CD14-positive monocyte (primary cell): ENCODE results near the gene CD151. TPM values are rescaled to one million over a fixed set of nuclear protein-coding genes. Genes with fewer than 3 reads are reported as not detected.

ENCODE experiments used
- DNase-seq, 3 donors: peaks; one replicate each; pipeline ENCODE4 v3.0.0-alpha.2; 2011 to 2022
- H2AFZ ChIP-seq: 2 replicates; pipeline ENCODE4 v1.6.0; 2012; ENCODE audit warnings: mild to moderate bottlenecking, low read depth, low read length, inconsistent platforms; ENCODE audit not compliant: insufficient read depth, poor library complexity, severe bottlenecking
- H3K27ac ChIP-seq, 2 donors: 1 replicate in 1 of 2; 2 replicates in 1 of 2; pipeline ENCODE4 v1.5.1; 2012 to 2013; ENCODE audit warnings: low read length in 2 of 2, control low read depth in 1 of 2, inconsistent platforms in 1 of 2, low read depth in 1 of 2, mild to moderate bottlenecking in 1 of 2
- H3K27me3 ChIP-seq, 2 donors: one replicate each; pipeline versions ENCODE4 v1.6.0 to v1.6.1; 2011 to 2013; ENCODE audit warnings: low read length in 2 of 2; ENCODE audit not compliant: control insufficient read depth in 2 of 2, insufficient read depth in 2 of 2
- H3K36me3 ChIP-seq, 2 donors: replicated peaks in 1 of 2; 1 replicate in 1 of 2; 2 replicates in 1 of 2; pipeline versions ENCODE4 v1.5.1 to v1.6.1; 2012 to 2013; ENCODE audit warnings: low read length in 2 of 2, control low read depth in 1 of 2, inconsistent platforms in 1 of 2, mild to moderate bottlenecking in 1 of 2; ENCODE audit not compliant: insufficient read depth in 2 of 2, control insufficient read depth in 1 of 2
- H3K4me1 ChIP-seq, 2 donors: 1 replicate in 1 of 2; 2 replicates in 1 of 2; pipeline versions ENCODE4 v1.5.1 to v1.6.1; 2012 to 2013; ENCODE audit warnings: low read length in 2 of 2, control low read depth in 1 of 2, inconsistent platforms in 1 of 2, mild to moderate bottlenecking in 1 of 2, moderate library complexity in 1 of 2; ENCODE audit not compliant: insufficient read depth in 2 of 2, control insufficient read depth in 1 of 2
- H3K4me2 ChIP-seq: replicated peaks from 2 replicates; pipeline ENCODE3; 2012; ENCODE audit warnings: low read length, moderate library complexity, mild to moderate bottlenecking; ENCODE audit not compliant: poor library complexity, severe bottlenecking; ENCODE audit errors: extremely low read depth
- H3K4me3 ChIP-seq, 3 experiments: fragments of 200-600 bp in 1 of 3; sonication (generic) in 1 of 3; replicated peaks in 1 of 3; 1 replicate in 2 of 3; 2 replicates in 1 of 3; pipeline ENCODE4 v1.5.1; 2011 to 2013; ENCODE audit warnings: low read length in 3 of 3, mild to moderate bottlenecking in 3 of 3, control low read depth in 2 of 3, low read depth in 2 of 3, inconsistent platforms in 1 of 3, moderate library complexity in 1 of 3
- H3K79me2 ChIP-seq: 2 replicates; pipeline ENCODE4 v1.6.0; 2012; ENCODE audit warnings: mild to moderate bottlenecking, control low read depth, inconsistent platforms, low read length, moderate library complexity; ENCODE audit not compliant: insufficient read depth
- H3K9ac ChIP-seq: 2 replicates; pipeline ENCODE4 v1.6.0; 2017; ENCODE audit warnings: low read length, mild to moderate bottlenecking; ENCODE audit not compliant: insufficient read depth, poor library complexity, severe bottlenecking
- H3K9me3 ChIP-seq, 2 donors: replicated peaks in 1 of 2; 1 replicate in 1 of 2; 2 replicates in 1 of 2; pipeline versions ENCODE4 v1.5.1 to v1.6.1; 2012 to 2013; ENCODE audit warnings: low read length in 2 of 2, control low read depth in 1 of 2; ENCODE audit not compliant: control insufficient read depth in 1 of 2, insufficient read depth in 1 of 2
- H4K20me1 ChIP-seq: 2 replicates; pipeline ENCODE4 v1.6.0; 2012; ENCODE audit warnings: mild to moderate bottlenecking, low read length, control low read depth, moderate library complexity; ENCODE audit not compliant: insufficient read depth
- H3K27ac Mint-ChIP-seq, 7 donors: one replicate each; pipeline ENCODE4 v1.8.0; 2020; ENCODE audit warnings: mild to moderate bottlenecking in 7 of 7, mixed read lengths in 7 of 7, moderate library complexity in 6 of 7, inconsistent platforms in 2 of 7
- H3K27me3 Mint-ChIP-seq, 3 donors: one replicate each; pipeline ENCODE4 v1.8.0; 2021 to 2022; ENCODE audit warnings: low read depth in 3 of 3, mild to moderate bottlenecking in 3 of 3, mixed read lengths in 3 of 3, moderate library complexity in 3 of 3, inconsistent platforms in 1 of 3
- H3K36me3 Mint-ChIP-seq, 2 donors: one replicate each; pipeline ENCODE4 v1.8.0; 2020; ENCODE audit warnings: mixed read lengths in 2 of 2, inconsistent platforms in 1 of 2, mild to moderate bottlenecking in 1 of 2
- H3K4me1 Mint-ChIP-seq: one replicate; pipeline ENCODE4 v1.8.0; 2020; ENCODE audit warnings: mild to moderate bottlenecking, mixed read lengths
- H3K4me3 Mint-ChIP-seq, 2 donors: one replicate each; pipeline ENCODE4 v1.8.0; 2020; ENCODE audit warnings: mild to moderate bottlenecking in 2 of 2, mixed read lengths in 2 of 2, moderate library complexity in 1 of 2
- H3K9me3 Mint-ChIP-seq, 7 donors: one replicate each; pipeline ENCODE4 v1.8.0; 2020 to 2022; ENCODE audit warnings: mixed read lengths in 7 of 7, mild to moderate bottlenecking in 6 of 7, moderate library complexity in 6 of 7, inconsistent platforms in 2 of 7
- CTCF ChIP-seq: fragments of 200-600 bp; IDR thresholded peaks from one replicate; pipeline ENCODE4 v1.8.0; 2022; ENCODE audit warnings: antibody characterized with exemption, mild to moderate bottlenecking
- WGBS: methylation state at CpG from one replicate; pipeline ENCODE4 v1.1.5; 2013; ENCODE audit warnings: missing lambda C conversion rate; ENCODE audit not compliant: insufficient coverage; 5-methylcytosine and 5-hydroxymethylcytosine counted together
- intact Hi-C, 2 donors: fragments of 100-400 bp; cut with micrococcal nuclease; formaldehyde crosslinking; loops; one replicate each; pipeline versions ENCODE4 v1.15.0 to v1.15.1; 2023
- polyA plus RNA-seq, 3 donors: library from polyadenylated mRNA; depleted of rRNA in 1 of 3; unstranded in 2 of 3; stranded (reverse) in 1 of 3; fragments of 300-500 nt in 2 of 3; fragments of >200 nt in 1 of 3; fragmentation: Illumina TruSeq in 2 of 3; gene quantifications; 1 replicate in 2 of 3; 2 replicates in 1 of 3; pipeline ENCODE4 v1.2.3, GENCODE V29; 2012 to 2021
- small RNA-seq: library from RNA; depleted of rRNA; stranded (forward); fragments of <200 nt; gene quantifications from one replicate; pipeline ENCODE3, GENCODE V24; 2012; ENCODE audit warnings: low read depth; ENCODE audit not compliant: insufficient read length

The CD151 gene
- polyA plus RNA-seq, 3 donors, result 18.1 to 200 (median 57.4) TPM

- Mint-ChIP-seq H3K27me3 (peaks cover 0 to 4% (median 0%) of the 10 kb centered on the region in 3 donors), H3K4me1 (no peaks in the 10 kb centered on the region), H3K4me3 (no peak overlapping the region), H3K36me3 (peaks cover 21 to 32% of the 10 kb centered on the region in 2 donors), H3K9me3 (no peaks in the 10 kb centered on the region), H3K27ac (peak overlapping the region in 1 of 7 donors; percentile 43)
- Histone ChIP-seq H3K4me3 (no peak overlapping the region), H3K27ac (no peak overlapping the region), H3K27me3 (no peaks in the 10 kb centered on the region), H2AFZ (no peak overlapping the region), H3K36me3 (peaks cover 4 to 32% of the 10 kb centered on the region in 2 donors), H3K9me3 (no peaks in the 10 kb centered on the region), H3K79me2 (no peaks in the 10 kb centered on the region), H3K9ac (no peak overlapping the region), H4K20me1 (no peaks in the 10 kb centered on the region), H3K4me1 (no peaks in the 10 kb centered on the region), H3K4me2 (no peak overlapping the region)
- no peak for DNase-seq
- WGBS, result over 99% methylated on average over 14 of the region's 14 CpGs
- intact Hi-C loops, result no loop called here
- no peak for TF ChIP-seq CTCF
These were observed 54.8 kb downstream of the CD151 start for GRCh38 chr11:887589-887988.

Small RNA genes within 50 kb of the gene (small RNA-seq; reads per million reads assigned to genes)
- gene SNORA52, result not detected

Other genes with a start within 250 kb of the CD151 start
- 100 to 1,000 TPM in 1 of 3 donors, 10 to 100 TPM in 2; 38.6 to 125 (median 42.9) TPM for gene IRF7, start 217.0 kb upstream of the CD151 start, polyA plus RNA-seq
- gene CDHR5, start 208.0 kb upstream of the CD151 start, polyA plus RNA-seq, result under 1 TPM; 0.18 to 0.43 (median 0.18) TPM
- gene SCT, start 205.8 kb upstream of the CD151 start, polyA plus RNA-seq, result not detected
- gene DRD4, start 195.7 kb upstream of the CD151 start, polyA plus RNA-seq, result under 1 TPM in 1 of 3 donors, not detected in 2; 0.13 TPM
- gene DEAF1, start 137.7 kb upstream of the CD151 start, polyA plus RNA-seq, result 10 to 100 TPM; 18.0 to 22.3 (median 22.2) TPM
- gene TMEM80, start 137.1 kb upstream of the CD151 start, polyA plus RNA-seq, result 10 to 100 TPM; 31.6 to 69.4 (median 37.3) TPM
- gene EPS8L2, start 126.7 kb upstream of the CD151 start, polyA plus RNA-seq, result under 1 TPM in 1 of 3 donors, not detected in 2; 0.55 TPM
- 1,000 to 10,000 TPM in 2 of 3 donors, 100 to 1,000 TPM in 1; 502 to 1,249 (median 1,224) TPM for gene TALDO1, start 85.5 kb upstream of the CD151 start, polyA plus RNA-seq
- 10 to 100 TPM in 1 of 3 donors, 1 to 10 TPM in 2; 4.5 to 45.6 (median 4.6) TPM for gene GATD1, start 55.5 kb upstream of the CD151 start, polyA plus RNA-seq
- gene CEND1, start 42.9 kb upstream of the CD151 start, polyA plus RNA-seq, result not detected
- gene SLC25A22, start 34.7 kb upstream of the CD151 start, polyA plus RNA-seq, result 10 to 100 TPM in 1 of 3 donors, 1 to 10 TPM in 2; 4.4 to 20.9 (median 5.6) TPM
- gene PIDD1, start 27.7 kb upstream of the CD151 start, polyA plus RNA-seq, result 10 to 100 TPM in 1 of 3 donors, 1 to 10 TPM in 2; 1.6 to 25.2 (median 2.6) TPM
- 1,000 to 10,000 TPM in 1 of 3 donors, 100 to 1,000 TPM in 2; 879 to 1,191 (median 990) TPM for gene RPLP2, start 23.0 kb upstream of the CD151 start, polyA plus RNA-seq
- gene PNPLA2, start 14.0 kb upstream of the CD151 start, polyA plus RNA-seq, result 100 to 1,000 TPM in 1 of 3 donors, 10 to 100 TPM in 2; 26.8 to 321 (median 35.0) TPM
- gene CRACR2B, start 5.0 kb upstream of the CD151 start, polyA plus RNA-seq, result 10 to 100 TPM in 1 of 3 donors, 1 to 10 TPM in 2; 1.0 to 11.0 (median 1.4) TPM
- gene POLR2L, start 9.6 kb downstream of the CD151 start, polyA plus RNA-seq, result 100 to 1,000 TPM in 2 of 3 donors, 10 to 100 TPM in 1; 93.9 to 133 (median 110) TPM
- gene TSPAN4, start 9.9 kb downstream of the CD151 start, polyA plus RNA-seq, result 10 to 100 TPM; 52.6 to 75.5 (median 63.1) TPM
- gene CHID1, start 77.9 kb downstream of the CD151 start, polyA plus RNA-seq, result 10 to 100 TPM; 23.2 to 45.4 (median 45.0) TPM
- 10 to 100 TPM in 1 of 3 donors, 1 to 10 TPM in 2; 5.7 to 61.0 (median 8.2) TPM for gene AP2A2, start 92.9 kb downstream of the CD151 start, polyA plus RNA-seq
- gene MUC6, start 203.8 kb downstream of the CD151 start, polyA plus RNA-seq, result not detected
- gene MUC2, start 241.9 kb downstream of the CD151 start, polyA plus RNA-seq, result not detected